K562 (cell line): ENCODE data around the gene HSD17B3. TPM values are rescaled to one million over a fixed set of nuclear protein-coding genes. Genes with fewer than 3 reads are reported as not detected.
A peak's percentile ranks its signal among the peaks of the same experiment; 100 is the strongest.

Experiments
- CTCF ChIP-seq, 3 experiments: IDR thresholded peaks in 2 of 3; conservative IDR thresholded peaks in 1 of 3; 2 replicates each; pipeline ENCODE4 v1.5.1; 2011 to 2012; ENCODE audit warnings: low read length in 3 of 3, mild to moderate bottlenecking in 3 of 3, control low read depth in 2 of 3, improper control_type of control experiment in 1 of 3, inconsistent platforms in 1 of 3, low read depth in 1 of 3, mixed read lengths in 1 of 3, moderate library complexity in 1 of 3; ENCODE audit not compliant: insufficient read depth in 2 of 3
- FOXA3 ChIP-seq, 2 experiments: fragments of 450-650 bp in 1 of 2; sonication (generic) in 1 of 2; formaldehyde crosslinking; IDR thresholded peaks in 1 of 2; conservative IDR thresholded peaks in 1 of 2; 2 replicates each; pipeline versions ENCODE4 v1.4.0 to v1.8.0; 2020 to 2022; ENCODE audit warnings: mild to moderate bottlenecking in 2 of 2, missing genetic modification reagents in 1 of 2
- L3MBTL2 ChIP-seq: fragments of 450-650 bp; IDR thresholded peaks from 2 replicates; pipeline ENCODE4 v1.6.1; 2016; ENCODE audit warnings: mild to moderate bottlenecking, moderate library complexity
- SAFB ChIP-seq: fragments of 200-400 bp; formaldehyde crosslinking; IDR thresholded peaks from 2 replicates; pipeline ENCODE4 v1.6.1; 2017; ENCODE audit warnings: low read depth, low read length, borderline replicate concordance
- ZBTB7A ChIP-seq: IDR thresholded peaks from 2 replicates; pipeline ENCODE4 v1.6.1; 2011; ENCODE audit warnings: low read depth, mild to moderate bottlenecking, low read length, moderate library complexity, borderline replicate concordance; ENCODE audit not compliant: control insufficient read depth
- ZNF121 ChIP-seq: sonication (generic); formaldehyde crosslinking; conservative IDR thresholded peaks from 2 replicates; pipeline ENCODE4 v1.8.0; 2022; ENCODE audit warnings: missing genetic modification reagents
- ZNF699 ChIP-seq: fragments of 250-450 bp; sonication (Bioruptor Pico); IDR thresholded peaks from 2 replicates; pipeline ENCODE4 v1.8.0; 2021; ENCODE audit warnings: mild to moderate bottlenecking, moderate library complexity; ENCODE audit not compliant: insufficient replicate concordance
- polyA plus RNA-seq, 8 experiments: library from polyadenylated mRNA; depleted of rRNA in 4 of 8; stranded (reverse) in 5 of 8; unstranded in 3 of 8; fragments of >200 nt; fragmentation: Nextera tagmentation in 2 of 8; fragmentation: Illumina TruSeq in 1 of 8; extraction: Ambion mirVana in 2 of 8; extraction: Trizol in 1 of 8; gene quantifications; 2 replicates each; pipeline versions ENCODE4 v1.2.1 to v1.2.3, GENCODE V29; 2011 to 2014; ENCODE audit warnings: inconsistent platforms in 1 of 8, missing spikeins in 1 of 8
- total RNA-seq, 7 experiments: library from RNA; depleted of rRNA in 6 of 7; stranded (reverse); fragments of >200 nt in 6 of 7; fragmentation: Illumina TruSeq in 2 of 7; extraction: Trizol in 2 of 7; gene quantifications; 2 replicates each; pipeline versions ENCODE4 v1.2.1 to v1.2.3, GENCODE V29; 2011 to 2021; ENCODE audit warnings: low replicate concordance in 1 of 7
- TF ChIP-seq, protein P1 (sequence below), 2 experiments: fragments of 450-650 bp; formaldehyde crosslinking in 1 of 2; IDR thresholded peaks; 2 replicates each; pipeline versions ENCODE4 v1.4.0 to v1.6.1; 2014 to 2020; ENCODE audit warnings: mild to moderate bottlenecking in 2 of 2, borderline replicate concordance in 1 of 2, low read depth in 1 of 2
- TF ChIP-seq, protein P2 (sequence below): sonication (generic); formaldehyde crosslinking; IDR thresholded peaks from 2 replicates; pipeline ENCODE4 v1.8.1; 2023; ENCODE audit warnings: mild to moderate bottlenecking, missing genetic modification reagents, moderate library complexity
- TF ChIP-seq, protein P3 (sequence below): fragments of 450-650 bp; formaldehyde crosslinking; IDR thresholded peaks from 2 replicates; pipeline ENCODE4 v1.4.0; 2020; ENCODE audit warnings: mild to moderate bottlenecking, moderate library complexity

HSD17B3 gene
- total and polyA plus RNA-seq, 9 of the 15 experiments (the other 6 are each of a cell fraction or from before 2014, with no cell fraction given) = not detected

DNA sequence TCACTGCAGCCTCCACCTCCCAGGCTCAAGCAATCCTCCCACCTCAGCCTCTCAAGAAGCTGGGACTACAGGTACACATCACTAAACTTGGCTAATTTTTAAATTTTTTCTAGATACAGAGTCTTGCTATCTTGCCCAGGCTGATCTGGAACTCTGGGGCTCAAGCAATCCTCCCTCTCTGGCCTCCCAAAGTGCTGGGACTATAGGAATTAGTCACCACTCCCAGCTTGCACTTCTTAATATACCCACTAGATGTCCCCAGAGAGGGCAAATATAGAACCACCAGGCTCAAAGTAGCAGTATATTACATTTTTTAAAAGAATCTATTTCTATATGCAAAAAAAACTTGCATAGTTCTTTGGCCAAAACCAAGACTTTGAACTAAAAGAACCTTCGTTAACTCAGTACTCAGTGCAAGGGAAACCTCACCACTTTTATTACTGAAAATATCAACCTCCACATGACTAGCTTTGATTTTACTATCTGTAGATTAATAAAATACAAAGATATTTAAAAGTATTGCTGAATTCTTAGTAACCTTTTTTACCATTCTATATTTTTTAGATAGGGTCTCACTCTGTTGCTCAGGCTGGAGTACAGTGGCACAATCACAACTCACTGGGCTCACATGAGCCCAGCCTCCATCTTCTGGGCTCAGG is 25.8 kb upstream of the HSD17B3 start (continued):
- TF ChIP-seq, protein P1, sequence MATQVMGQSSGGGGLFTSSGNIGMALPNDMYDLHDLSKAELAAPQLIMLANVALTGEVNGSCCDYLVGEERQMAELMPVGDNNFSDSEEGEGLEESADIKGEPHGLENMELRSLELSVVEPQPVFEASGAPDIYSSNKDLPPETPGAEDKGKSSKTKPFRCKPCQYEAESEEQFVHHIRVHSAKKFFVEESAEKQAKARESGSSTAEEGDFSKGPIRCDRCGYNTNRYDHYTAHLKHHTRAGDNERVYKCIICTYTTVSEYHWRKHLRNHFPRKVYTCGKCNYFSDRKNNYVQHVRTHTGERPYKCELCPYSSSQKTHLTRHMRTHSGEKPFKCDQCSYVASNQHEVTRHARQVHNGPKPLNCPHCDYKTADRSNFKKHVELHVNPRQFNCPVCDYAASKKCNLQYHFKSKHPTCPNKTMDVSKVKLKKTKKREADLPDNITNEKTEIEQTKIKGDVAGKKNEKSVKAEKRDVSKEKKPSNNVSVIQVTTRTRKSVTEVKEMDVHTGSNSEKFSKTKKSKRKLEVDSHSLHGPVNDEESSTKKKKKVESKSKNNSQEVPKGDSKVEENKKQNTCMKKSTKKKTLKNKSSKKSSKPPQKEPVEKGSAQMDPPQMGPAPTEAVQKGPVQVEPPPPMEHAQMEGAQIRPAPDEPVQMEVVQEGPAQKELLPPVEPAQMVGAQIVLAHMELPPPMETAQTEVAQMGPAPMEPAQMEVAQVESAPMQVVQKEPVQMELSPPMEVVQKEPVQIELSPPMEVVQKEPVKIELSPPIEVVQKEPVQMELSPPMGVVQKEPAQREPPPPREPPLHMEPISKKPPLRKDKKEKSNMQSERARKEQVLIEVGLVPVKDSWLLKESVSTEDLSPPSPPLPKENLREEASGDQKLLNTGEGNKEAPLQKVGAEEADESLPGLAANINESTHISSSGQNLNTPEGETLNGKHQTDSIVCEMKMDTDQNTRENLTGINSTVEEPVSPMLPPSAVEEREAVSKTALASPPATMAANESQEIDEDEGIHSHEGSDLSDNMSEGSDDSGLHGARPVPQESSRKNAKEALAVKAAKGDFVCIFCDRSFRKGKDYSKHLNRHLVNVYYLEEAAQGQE (IDR thresholded peaks at IDR 0.05; ENCODE audit: borderline replicate concordance) = peak; percentile 56; the same call in 1 of the 2 replicates
- TF ChIP-seq, protein P1 (CRISPR knock-in tag; IDR thresholded peaks at IDR 0.05; ENCODE audit: low read depth) = no peak
- peak; percentile 62 to 72 (median 67) for TF ChIP-seq CTCF (IDR thresholded peaks at IDR 0.05 in 2 of 3, conservative IDR thresholded peaks at IDR 0.05 in 1 of 3; ENCODE audit: insufficient read depth in 2 of 3, low read depth in 1 of 3, low read length in 3 of 3)
- no peak for TF ChIP-seq ZNF699 (CRISPR knock-in tag)
- TF ChIP-seq, protein P2, sequence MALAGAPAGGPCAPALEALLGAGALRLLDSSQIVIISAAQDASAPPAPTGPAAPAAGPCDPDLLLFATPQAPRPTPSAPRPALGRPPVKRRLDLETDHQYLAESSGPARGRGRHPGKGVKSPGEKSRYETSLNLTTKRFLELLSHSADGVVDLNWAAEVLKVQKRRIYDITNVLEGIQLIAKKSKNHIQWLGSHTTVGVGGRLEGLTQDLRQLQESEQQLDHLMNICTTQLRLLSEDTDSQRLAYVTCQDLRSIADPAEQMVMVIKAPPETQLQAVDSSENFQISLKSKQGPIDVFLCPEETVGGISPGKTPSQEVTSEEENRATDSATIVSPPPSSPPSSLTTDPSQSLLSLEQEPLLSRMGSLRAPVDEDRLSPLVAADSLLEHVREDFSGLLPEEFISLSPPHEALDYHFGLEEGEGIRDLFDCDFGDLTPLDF (CRISPR knock-in tag) = no peak
- TF ChIP-seq FOXA3 (CRISPR knock-in tag; conservative IDR thresholded peaks at IDR 0.05 in 1 of 2, IDR thresholded peaks at IDR 0.05 in 1 of 2) = no peak
- no peak for TF ChIP-seq SAFB
- TF ChIP-seq ZBTB7A = no peak
- TF ChIP-seq, protein P3, sequence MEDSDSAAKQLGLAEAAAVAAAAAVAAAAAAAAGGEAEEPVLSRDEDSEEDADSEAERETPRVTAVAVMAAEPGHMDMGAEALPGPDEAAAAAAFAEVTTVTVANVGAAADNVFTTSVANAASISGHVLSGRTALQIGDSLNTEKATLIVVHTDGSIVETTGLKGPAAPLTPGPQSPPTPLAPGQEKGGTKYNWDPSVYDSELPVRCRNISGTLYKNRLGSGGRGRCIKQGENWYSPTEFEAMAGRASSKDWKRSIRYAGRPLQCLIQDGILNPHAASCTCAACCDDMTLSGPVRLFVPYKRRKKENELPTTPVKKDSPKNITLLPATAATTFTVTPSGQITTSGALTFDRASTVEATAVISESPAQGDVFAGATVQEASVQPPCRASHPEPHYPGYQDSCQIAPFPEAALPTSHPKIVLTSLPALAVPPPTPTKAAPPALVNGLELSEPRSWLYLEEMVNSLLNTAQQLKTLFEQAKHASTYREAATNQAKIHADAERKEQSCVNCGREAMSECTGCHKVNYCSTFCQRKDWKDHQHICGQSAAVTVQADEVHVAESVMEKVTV (CRISPR knock-in tag) = peak; percentile 42; the same call in 1 of the 2 replicates
- TF ChIP-seq ZNF121 = peak; percentile 92
- TF ChIP-seq L3MBTL2 = no peak
